ENCODE results near the gene BEST1.

GRCh38 chr11:61962213-61963015 lies 12.3 kb downstream of the BEST1 start:
- TF ChIP-seq CTCF (IDR thresholded peaks at IDR 0.05; ENCODE audit: low read depth, low read length, poor library complexity, severe bottlenecking): no peak
- no peak for TF ChIP-seq EZH2phosphoT487 (IDR thresholded peaks at IDR 0.05; ENCODE audit: borderline replicate concordance, low read length)

Data from DOHH2 (cell line).